ENCODE data around the gene PRKCSH. TPM values are rescaled to one million over a fixed set of nuclear protein-coding genes. Genes with fewer than 3 reads are reported as not detected.

PRKCSH gene, protein sequence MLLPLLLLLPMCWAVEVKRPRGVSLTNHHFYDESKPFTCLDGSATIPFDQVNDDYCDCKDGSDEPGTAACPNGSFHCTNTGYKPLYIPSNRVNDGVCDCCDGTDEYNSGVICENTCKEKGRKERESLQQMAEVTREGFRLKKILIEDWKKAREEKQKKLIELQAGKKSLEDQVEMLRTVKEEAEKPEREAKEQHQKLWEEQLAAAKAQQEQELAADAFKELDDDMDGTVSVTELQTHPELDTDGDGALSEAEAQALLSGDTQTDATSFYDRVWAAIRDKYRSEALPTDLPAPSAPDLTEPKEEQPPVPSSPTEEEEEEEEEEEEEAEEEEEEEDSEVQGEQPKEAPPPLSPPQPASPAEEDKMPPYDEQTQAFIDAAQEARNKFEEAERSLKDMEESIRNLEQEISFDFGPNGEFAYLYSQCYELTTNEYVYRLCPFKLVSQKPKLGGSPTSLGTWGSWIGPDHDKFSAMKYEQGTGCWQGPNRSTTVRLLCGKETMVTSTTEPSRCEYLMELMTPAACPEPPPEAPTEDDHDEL
- 102 and 189 TPM in 2 replicates for total RNA-seq

GRCh38 chr19:11435057-11435832, at the start of gene PRKCSH, which contains the start of gene ODAD3:
PRKCSH (plus strand) TSS chr19:11435635; CDS start chr19:11436118, 483 bp downstream.
ODAD3 (minus strand) TSS chr19:11435121; CDS start chr19:11435016, 105 bp downstream.

GRCh38 chr19:11418549-11419506, 16.6 kb upstream of the PRKCSH start, which contains the start of gene RGL3:
RGL3 (minus strand) TSS chr19:11419314; CDS start chr19:11419278, 36 bp downstream.

GRCh38 chr19:11480715-11481533, 45.5 kb downstream of the PRKCSH start, which contains the start of gene ELAVL3:
ELAVL3 (minus strand) TSS chr19:11481046; CDS start chr19:11480608, 438 bp downstream.

Other genes with a start within 250 kb of the PRKCSH start
- gene KANK2, start 238.1 kb upstream of the PRKCSH start, total RNA-seq = 28.7 and 125 TPM in 2 replicates
- not detected in 2 replicates for gene ANGPTL8, start 196.0 kb upstream of the PRKCSH start, total RNA-seq
- gene DOCK6, start 173.1 kb upstream of the PRKCSH start, total RNA-seq = 73.3 and 155 TPM in 2 replicates
- gene TSPAN16, start 139.5 kb upstream of the PRKCSH start, total RNA-seq = not detected in 2 replicates
- 37.6 and 82.1 TPM in 2 replicates for gene RAB3D, start 96.0 kb upstream of the PRKCSH start, total RNA-seq
- gene TMEM205, start 89.4 kb upstream of the PRKCSH start, total RNA-seq = 64.3 and 79.8 TPM in 2 replicates
- 6.6 and 9.6 TPM in 2 replicates for gene CCDC159, start 89.1 kb upstream of the PRKCSH start, total RNA-seq
- gene PLPPR2, start 80.2 kb upstream of the PRKCSH start, total RNA-seq = 3.4 and 10.8 TPM in 2 replicates
- 0.57 and 1.1 TPM in 2 replicates for gene SWSAP1, start 61.0 kb upstream of the PRKCSH start, total RNA-seq
- gene EPOR, start 51.3 kb upstream of the PRKCSH start, total RNA-seq = 5.7 and 5.8 TPM in 2 replicates
- 0.16 and 2.9 TPM in 2 replicates for gene RGL3, start 16.3 kb upstream of the PRKCSH start, total RNA-seq
- under 0.01 and 0.13 TPM in 2 replicates for gene ODAD3, start 514 bp upstream of the PRKCSH start, total RNA-seq
- not detected in 2 replicates for gene ELAVL3, start 45.4 kb downstream of the PRKCSH start, total RNA-seq
- gene ZNF653, start 70.2 kb downstream of the PRKCSH start, total RNA-seq = 3.6 and 5.8 TPM in 2 replicates
- gene ECSIT, start 93.5 kb downstream of the PRKCSH start, total RNA-seq = 25.8 and 32.9 TPM in 2 replicates
- gene CNN1, start 103.2 kb downstream of the PRKCSH start, total RNA-seq = 0.63 and 1.9 TPM in 2 replicates
- gene ELOF1, start 123.6 kb downstream of the PRKCSH start, total RNA-seq = 13.3 and 14.2 TPM in 2 replicates
- 0.19 TPM in 1 of 2 replicates, not detected in the other for gene ACP5, start 142.0 kb downstream of the PRKCSH start, total RNA-seq
- gene ZNF627, start 161.8 kb downstream of the PRKCSH start, total RNA-seq = 13.0 and 22.9 TPM in 2 replicates

All from bladder microvascular endothelial cell (primary cell).